HG02763 (cell line): Measurements from ENCODE around the gene KCNS1.
"Not testable (repeated sequence)": the region's sequence is repeated elsewhere in the genome, so short reads cannot be mapped to it uniquely, and the experiment has no call there.

ENCODE experiments used
- ATAC-seq: cut with Tn5 transposase; IDR thresholded peaks from one replicate; pipeline ENCODE4 v1.9.1; 2021; ENCODE audit warnings: mild to moderate bottlenecking, moderate library complexity; ENCODE audit not compliant: unreplicated experiment

Gene KCNS1

DNA sequence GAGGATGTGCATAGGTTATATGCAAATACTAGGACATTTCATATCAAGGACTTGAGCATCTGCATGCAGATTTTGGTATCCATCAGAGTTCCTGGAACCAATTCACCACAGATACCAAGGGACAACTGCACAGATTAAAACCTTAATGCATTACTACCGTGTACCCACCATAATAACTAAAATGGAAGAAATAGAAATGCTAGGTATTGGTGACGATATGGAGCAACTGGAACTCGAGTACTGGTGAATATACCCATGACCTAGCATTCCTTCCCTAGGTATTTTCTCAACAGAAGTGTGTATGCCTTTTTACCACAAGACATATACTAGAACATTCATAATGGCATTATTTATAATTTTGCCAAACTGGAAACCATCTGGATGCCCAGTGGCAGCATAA, 18.5 kb downstream of the KCNS1 start:
- ATAC-seq, result no peak

- no peak for ATAC-seq
Measured at GRCh38 chr20:45080867-45081624, 19.9 kb downstream of the KCNS1 start.

DNA sequence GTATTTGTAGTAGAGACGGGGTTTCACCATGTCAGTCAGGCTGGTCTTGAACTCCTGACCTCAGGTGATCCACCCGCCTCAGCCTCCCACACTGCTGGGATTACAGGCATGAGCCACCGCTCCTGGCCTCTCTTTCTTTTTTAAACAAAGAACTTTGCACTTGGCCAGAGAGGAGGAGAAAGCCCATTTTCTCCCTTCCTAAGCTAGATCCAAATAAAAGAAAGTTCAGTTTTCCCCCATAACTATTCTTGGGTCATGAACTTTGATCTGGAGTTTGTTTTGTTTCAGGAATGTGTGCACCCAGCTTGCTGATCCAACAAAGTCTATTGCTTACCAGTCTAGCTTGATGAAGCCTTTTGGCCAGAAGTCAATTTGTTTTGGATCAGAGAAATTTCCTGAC, 23.4 kb downstream of the KCNS1 start:
- ATAC-seq, result no peak

- ATAC-seq, result no peak
Measured at GRCh38 chr20:45073221-45073620, 27.7 kb downstream of the KCNS1 start.

- no peak for ATAC-seq
Measured at GRCh38 chr20:45072066-45072465, 28.9 kb downstream of the KCNS1 start.

DNA sequence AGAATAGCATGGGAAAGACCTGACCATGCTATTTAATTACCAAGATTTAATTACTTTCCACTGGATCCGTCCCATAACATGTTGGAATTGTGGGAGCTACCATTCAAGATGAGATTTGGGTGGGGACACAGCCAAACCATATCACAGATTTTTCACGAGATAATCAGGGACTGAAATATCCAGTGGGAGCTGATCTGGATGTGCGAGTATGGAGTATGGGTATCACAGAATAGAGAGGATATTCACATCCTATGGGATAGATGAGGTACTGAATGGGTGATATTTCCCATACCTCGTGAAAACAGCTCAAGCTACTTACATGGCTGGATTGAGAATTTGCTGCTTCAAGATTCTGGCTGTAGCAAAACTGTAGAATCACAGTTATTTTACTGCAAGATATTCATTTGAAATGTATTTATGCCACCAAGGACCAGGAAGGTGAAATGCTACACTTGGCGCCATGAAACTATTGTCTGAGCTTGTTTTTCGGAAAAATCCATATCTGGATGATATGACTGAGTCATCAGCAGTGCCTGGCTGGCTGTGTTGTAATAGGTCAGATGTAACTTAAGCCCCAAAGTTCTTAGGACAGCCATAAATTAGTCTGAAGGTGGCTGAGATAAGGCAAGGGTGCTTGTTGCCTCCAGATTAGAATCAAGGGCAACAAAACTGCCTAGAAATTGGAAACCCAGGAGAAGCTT, 29.8 kb downstream of the KCNS1 start:
- no peak for ATAC-seq

DNA sequence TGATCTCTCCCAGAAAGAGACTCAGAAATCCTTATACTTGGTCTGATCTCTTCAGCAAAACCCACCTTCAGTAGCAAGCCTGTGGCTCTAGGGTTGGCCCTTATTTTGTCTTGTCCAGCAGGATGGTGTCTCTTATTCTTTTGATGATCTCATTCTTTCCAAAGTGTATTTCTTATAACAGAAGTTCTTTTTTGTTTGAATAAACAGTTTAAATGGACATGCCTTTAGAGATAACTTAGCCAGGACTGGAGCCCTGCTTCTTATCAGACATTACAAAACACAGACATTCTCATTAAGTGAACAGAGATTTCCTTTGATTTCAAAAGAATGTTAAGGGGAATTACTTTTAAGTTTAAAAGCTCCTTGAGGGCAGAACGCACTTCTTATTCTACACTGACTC, 31.7 kb downstream of the KCNS1 start:
- no peak for ATAC-seq

DNA sequence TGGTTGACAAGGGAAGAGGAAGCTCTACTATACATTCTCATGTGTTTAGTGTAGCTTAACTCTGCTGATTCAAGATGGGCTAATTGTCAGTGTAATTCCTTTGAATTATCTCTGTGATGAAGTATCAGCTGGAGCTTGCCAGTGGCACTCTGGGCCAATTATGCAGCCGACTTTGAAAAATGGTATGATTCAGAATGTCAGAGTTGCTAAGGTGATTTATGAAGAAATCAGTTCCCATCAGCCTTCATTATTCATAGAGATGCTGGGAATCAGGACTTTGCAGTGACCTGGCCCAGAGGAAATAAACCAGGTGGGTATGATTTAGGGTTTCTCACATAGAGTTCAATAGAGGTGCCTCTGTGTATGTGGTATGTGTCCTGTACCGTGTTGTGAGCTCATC, 33.4 kb downstream of the KCNS1 start:
- ATAC-seq, result no peak

GRCh38 chr20:45067087-45067486, 33.8 kb downstream of the KCNS1 start:
- no peak for ATAC-seq

- no peak for ATAC-seq
Measured at GRCh38 chr20:45066372-45066771, 34.6 kb downstream of the KCNS1 start.

DNA sequence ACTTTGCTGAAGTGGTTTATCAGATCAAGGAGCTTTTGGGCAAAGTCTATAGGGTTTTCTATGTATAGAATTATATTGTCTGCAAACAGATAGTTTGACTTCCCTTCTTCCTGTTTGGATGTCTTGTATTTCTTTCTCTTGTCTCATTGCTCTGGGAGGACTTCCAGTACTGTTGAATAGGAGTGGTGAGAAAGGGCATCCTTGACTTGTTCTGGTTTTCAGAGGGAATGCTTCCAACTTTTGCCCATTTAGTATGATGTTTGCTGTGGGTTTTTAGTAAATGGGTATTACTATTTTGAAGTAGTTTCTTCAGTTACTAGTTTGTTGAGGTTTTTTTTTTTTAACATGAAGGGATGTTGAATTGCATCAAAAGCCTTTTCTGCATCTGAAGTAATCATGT, 36.1 kb downstream of the KCNS1 start:
- no peak for ATAC-seq

DNA sequence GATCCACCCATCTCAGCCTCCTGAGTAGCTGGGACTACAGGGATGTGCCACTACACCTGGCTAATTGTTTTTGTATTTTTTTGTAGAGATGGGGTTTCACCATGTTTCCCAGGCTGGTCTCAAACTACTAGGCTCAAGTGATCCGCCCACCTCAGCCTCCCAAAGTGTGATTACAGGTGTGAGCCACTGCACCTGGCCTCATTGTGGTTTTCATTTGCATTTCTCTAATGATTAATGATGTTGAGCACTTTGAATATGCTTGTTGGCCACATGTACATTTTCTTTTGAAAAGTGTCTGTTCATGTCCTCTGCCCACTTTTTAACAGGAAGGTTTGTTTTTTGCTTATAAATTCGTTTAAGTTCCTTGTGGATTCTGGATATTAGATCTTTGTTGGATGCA, 37.8 kb downstream of the KCNS1 start:
- not testable (repeated sequence) for ATAC-seq

GRCh38 chr20:45061244-45061643, 39.7 kb downstream of the KCNS1 start:
- no peak for ATAC-seq

GRCh38 chr20:45060294-45060693, 40.6 kb downstream of the KCNS1 start:
- ATAC-seq, result no peak

- no peak for ATAC-seq
Measured at GRCh38 chr20:45059022-45059728, 41.8 kb downstream of the KCNS1 start.

- ATAC-seq, result no peak
Measured at GRCh38 chr20:45058168-45058850, 42.6 kb downstream of the KCNS1 start.

- no peak for ATAC-seq
Measured at GRCh38 chr20:45056473-45057173, 44.3 kb downstream of the KCNS1 start.

GRCh38 chr20:45055056-45055455, 45.9 kb downstream of the KCNS1 start:
- no peak for ATAC-seq

DNA sequence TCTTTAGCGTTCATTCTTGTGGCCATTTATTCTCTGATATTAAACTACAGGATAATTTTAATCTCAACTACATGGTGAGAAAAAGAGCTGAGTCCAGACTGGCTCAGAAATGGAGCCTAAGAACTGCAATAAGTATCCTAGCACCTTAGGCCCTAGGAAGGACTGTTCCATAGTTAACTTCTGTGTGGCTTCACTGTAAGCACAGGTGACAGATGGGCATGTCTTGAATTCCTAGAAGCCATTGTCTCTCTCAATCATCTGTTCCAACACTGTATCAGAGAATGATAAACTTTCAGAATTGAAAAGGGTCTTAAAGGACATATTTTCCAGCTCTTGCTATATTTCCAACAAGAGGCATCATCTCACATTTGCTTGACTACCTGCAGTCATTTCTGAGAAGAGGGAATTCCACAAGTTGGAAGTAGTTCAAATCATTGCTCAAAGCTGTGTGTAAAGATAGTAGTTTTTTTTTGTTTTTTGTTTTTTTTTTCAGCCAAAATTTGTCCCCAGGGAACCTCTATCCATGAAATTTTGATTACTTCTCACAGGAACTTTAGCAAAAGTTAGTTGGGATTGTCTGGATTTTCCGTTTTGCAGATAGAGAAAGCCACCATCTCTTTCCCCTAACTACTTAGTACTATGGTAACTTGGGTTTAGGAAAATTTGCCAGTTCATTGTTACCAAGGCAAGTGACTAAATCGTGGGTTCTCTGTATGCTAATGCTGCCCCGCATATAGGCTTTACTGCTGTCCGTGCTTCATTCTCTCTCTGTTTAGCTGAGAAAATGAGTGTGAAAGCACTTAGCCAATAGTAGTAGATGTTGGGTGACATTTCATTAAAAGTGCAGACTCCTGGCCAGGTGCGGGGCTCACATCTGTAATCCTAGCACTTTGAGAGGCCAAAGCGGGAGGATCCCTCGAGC, 47.2 kb downstream of the KCNS1 start:
- ATAC-seq, result no peak
